Measurements from ENCODE around the gene PALS2. TPM values are rescaled to one million over a fixed set of nuclear protein-coding genes. Genes with fewer than 3 reads are reported as not detected.

Gene PALS2, protein sequence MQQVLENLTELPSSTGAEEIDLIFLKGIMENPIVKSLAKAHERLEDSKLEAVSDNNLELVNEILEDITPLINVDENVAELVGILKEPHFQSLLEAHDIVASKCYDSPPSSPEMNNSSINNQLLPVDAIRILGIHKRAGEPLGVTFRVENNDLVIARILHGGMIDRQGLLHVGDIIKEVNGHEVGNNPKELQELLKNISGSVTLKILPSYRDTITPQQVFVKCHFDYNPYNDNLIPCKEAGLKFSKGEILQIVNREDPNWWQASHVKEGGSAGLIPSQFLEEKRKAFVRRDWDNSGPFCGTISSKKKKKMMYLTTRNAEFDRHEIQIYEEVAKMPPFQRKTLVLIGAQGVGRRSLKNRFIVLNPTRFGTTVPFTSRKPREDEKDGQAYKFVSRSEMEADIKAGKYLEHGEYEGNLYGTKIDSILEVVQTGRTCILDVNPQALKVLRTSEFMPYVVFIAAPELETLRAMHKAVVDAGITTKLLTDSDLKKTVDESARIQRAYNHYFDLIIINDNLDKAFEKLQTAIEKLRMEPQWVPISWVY
- 7.1 TPM for polyA plus RNA-seq (2012; ENCODE audit: insufficient read length, low read depth)

DNA sequence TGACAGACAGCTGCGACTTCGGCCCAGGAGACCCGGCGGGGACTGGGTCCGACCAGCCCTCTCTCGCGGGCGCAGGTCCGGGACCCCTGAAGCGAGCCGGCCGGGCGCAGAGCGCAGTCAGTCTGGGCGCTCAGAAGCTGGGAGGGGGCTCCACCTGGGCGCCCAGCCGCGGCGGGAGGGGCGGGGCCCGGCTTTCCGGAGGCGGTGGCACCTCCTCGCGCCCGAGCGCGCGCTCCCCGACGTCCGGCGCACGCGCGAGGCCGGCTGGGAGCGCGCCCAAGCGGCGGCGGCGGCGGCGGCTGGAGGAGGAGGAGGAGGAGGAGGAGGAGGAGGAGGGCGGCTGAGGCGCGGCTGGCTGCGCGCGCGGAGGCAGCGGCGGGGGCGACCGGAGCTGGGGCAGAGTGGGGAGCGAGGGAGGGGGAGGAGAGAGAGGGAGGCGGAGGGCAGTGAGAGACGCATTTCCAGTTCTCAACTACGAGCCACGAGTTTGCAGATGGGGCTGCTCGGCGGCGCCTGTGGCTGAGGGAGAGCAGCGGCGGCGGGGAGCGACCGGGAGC lies at the start of gene PALS2:
Gene PALS2 (plus strand): TSS at position 456 of the 557 bp plus-strand sequence. CDS start 50,216 bp downstream, outside the sequence.
- no peak for TF ChIP-seq TAF1 (IDR thresholded peaks at IDR 0.05; ENCODE audit: borderline replicate concordance, insufficient read depth, low read length)
- TF ChIP-seq SIN3A (IDR thresholded peaks at IDR 0.05; ENCODE audit: borderline replicate concordance, insufficient read depth, low read length), result no peak
- TF ChIP-seq, protein P1, sequence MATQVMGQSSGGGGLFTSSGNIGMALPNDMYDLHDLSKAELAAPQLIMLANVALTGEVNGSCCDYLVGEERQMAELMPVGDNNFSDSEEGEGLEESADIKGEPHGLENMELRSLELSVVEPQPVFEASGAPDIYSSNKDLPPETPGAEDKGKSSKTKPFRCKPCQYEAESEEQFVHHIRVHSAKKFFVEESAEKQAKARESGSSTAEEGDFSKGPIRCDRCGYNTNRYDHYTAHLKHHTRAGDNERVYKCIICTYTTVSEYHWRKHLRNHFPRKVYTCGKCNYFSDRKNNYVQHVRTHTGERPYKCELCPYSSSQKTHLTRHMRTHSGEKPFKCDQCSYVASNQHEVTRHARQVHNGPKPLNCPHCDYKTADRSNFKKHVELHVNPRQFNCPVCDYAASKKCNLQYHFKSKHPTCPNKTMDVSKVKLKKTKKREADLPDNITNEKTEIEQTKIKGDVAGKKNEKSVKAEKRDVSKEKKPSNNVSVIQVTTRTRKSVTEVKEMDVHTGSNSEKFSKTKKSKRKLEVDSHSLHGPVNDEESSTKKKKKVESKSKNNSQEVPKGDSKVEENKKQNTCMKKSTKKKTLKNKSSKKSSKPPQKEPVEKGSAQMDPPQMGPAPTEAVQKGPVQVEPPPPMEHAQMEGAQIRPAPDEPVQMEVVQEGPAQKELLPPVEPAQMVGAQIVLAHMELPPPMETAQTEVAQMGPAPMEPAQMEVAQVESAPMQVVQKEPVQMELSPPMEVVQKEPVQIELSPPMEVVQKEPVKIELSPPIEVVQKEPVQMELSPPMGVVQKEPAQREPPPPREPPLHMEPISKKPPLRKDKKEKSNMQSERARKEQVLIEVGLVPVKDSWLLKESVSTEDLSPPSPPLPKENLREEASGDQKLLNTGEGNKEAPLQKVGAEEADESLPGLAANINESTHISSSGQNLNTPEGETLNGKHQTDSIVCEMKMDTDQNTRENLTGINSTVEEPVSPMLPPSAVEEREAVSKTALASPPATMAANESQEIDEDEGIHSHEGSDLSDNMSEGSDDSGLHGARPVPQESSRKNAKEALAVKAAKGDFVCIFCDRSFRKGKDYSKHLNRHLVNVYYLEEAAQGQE (IDR thresholded peaks at IDR 0.05; ENCODE audit: insufficient read depth in 1 of 2, low read depth in 2 of 2, low read length in 2 of 2), result no peak
- peak; percentile 18 for TF ChIP-seq FOXP2 (optimal IDR thresholded peaks at IDR 0.05; ENCODE audit: borderline replicate concordance, extremely low read depth, extremely low read length, insufficient read depth)
- TF ChIP-seq POLR2AphosphoS5 (IDR thresholded peaks at IDR 0.05; ENCODE audit: low read depth, low read length), result peak; percentile 42; the same call in 1 of the 2 replicates

DNA sequence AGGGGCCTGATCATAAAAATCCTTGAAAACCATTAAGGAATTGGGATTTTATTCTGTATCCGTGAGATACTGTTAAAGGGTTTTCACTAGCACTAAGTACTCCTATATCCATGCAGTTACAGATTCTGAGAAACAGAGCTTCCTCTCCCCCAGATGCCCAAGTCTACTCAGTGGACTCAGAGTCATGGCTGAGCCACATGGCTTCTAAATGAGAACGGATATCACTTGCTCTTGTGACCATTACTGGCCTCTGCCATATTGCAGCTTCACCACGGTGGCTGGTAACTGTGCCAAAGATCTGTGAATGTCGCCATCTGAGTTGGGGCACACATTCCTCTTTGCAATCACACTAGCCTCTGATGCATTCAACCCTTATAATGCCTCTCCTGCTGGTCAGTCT lies 42.0 kb upstream of the PALS2 start:
- TF ChIP-seq POLR2AphosphoS5 (IDR thresholded peaks at IDR 0.05; ENCODE audit: low read depth, low read length) (no peak), TAF1 (IDR thresholded peaks at IDR 0.05; ENCODE audit: borderline replicate concordance, insufficient read depth, low read length) (no peak), SIN3A (IDR thresholded peaks at IDR 0.05; ENCODE audit: borderline replicate concordance, insufficient read depth, low read length) (no peak), FOXP2 (optimal IDR thresholded peaks at IDR 0.05; ENCODE audit: borderline replicate concordance, extremely low read depth, extremely low read length, insufficient read depth) (no peak)
- TF ChIP-seq, protein P1 (IDR thresholded peaks at IDR 0.05; ENCODE audit: insufficient read depth in 1 of 2, low read depth in 2 of 2, low read length in 2 of 2), result no peak

DNA sequence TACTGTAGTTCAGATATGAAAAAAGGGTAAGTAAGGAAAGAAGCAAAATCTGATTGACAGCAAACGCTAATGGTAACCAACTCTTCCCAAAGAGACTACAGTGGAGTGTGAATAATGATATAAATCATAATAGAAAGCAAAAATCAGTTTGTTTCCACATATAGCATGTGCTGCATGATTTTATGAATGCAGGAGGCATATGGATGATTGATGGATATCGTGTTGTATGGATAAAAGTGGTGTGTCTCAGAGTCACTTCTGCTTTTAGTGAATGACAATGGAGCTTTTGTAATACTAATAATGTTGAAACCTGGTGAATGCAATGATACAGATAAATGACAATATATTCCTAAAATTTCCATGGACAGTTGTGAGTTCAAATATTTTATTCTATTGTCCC lies 36.6 kb upstream of the PALS2 start:
- TF ChIP-seq SIN3A (IDR thresholded peaks at IDR 0.05; ENCODE audit: borderline replicate concordance, insufficient read depth, low read length) (no peak), POLR2AphosphoS5 (IDR thresholded peaks at IDR 0.05; ENCODE audit: low read depth, low read length) (no peak), TAF1 (IDR thresholded peaks at IDR 0.05; ENCODE audit: borderline replicate concordance, insufficient read depth, low read length) (no peak), FOXP2 (optimal IDR thresholded peaks at IDR 0.05; ENCODE audit: borderline replicate concordance, extremely low read depth, extremely low read length, insufficient read depth) (no peak)
- TF ChIP-seq, protein P1 (IDR thresholded peaks at IDR 0.05; ENCODE audit: insufficient read depth in 1 of 2, low read depth in 2 of 2, low read length in 2 of 2), result no peak

DNA sequence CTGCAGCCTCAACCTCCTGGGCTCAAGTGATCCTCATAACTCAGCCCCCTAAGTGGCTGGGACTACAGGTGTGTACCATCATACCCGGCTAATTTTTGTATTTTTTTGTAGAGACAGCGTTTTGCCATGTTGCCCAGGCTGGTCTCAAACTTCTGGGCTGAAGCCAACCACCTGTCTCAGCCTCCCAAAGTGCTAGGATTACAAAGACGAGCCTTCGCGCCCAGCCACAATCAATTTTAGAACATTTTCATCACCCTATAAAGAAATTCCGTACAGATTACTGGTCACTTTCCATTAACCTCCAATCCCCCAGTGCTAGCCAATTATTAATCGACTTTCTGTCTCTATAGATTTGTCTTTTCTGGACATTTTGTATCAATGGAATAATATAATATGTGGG lies 32.3 kb upstream of the PALS2 start:
- TF ChIP-seq FOXP2 (optimal IDR thresholded peaks at IDR 0.05; ENCODE audit: borderline replicate concordance, extremely low read depth, extremely low read length, insufficient read depth), result no peak
- no peak for TF ChIP-seq TAF1 (IDR thresholded peaks at IDR 0.05; ENCODE audit: borderline replicate concordance, insufficient read depth, low read length)
- TF ChIP-seq, protein P1 (IDR thresholded peaks at IDR 0.05; ENCODE audit: insufficient read depth in 1 of 2, low read depth in 2 of 2, low read length in 2 of 2), result no peak
- TF ChIP-seq SIN3A (IDR thresholded peaks at IDR 0.05; ENCODE audit: borderline replicate concordance, insufficient read depth, low read length), result no peak
- TF ChIP-seq POLR2AphosphoS5 (IDR thresholded peaks at IDR 0.05; ENCODE audit: low read depth, low read length), result no peak
